HEK293T (cell line): ENCODE measurements around the gene PIEZO2.

Source experiments
- ARNT ChIP-seq: fragments of 450-650 bp; IDR thresholded peaks from 2 replicates; pipeline ENCODE4 v1.6.1; 2017; ENCODE audit warnings: mild to moderate bottlenecking
- BHLHE40 ChIP-seq: fragments of 450-650 bp; IDR thresholded peaks from 2 replicates; pipeline ENCODE4 v1.6.1; 2016; ENCODE audit warnings: mild to moderate bottlenecking, moderate library complexity, borderline replicate concordance
- CTBP1 ChIP-seq: fragments of 450-650 bp; IDR thresholded peaks from 2 replicates; pipeline ENCODE4 v1.6.1; 2016; ENCODE audit warnings: borderline replicate concordance
- FOXA1 ChIP-seq: fragments of 450-650 bp; IDR thresholded peaks from 2 replicates; pipeline ENCODE4 v1.6.1; 2016; ENCODE audit warnings: mild to moderate bottlenecking
- FOXK2 ChIP-seq: fragments of 450-650 bp; IDR thresholded peaks from 2 replicates; pipeline ENCODE4 v1.6.1; 2016; ENCODE audit warnings: mild to moderate bottlenecking
- HDGF ChIP-seq: fragments of 450-650 bp; IDR thresholded peaks from 2 replicates; pipeline ENCODE4 v1.6.1; 2017; ENCODE audit warnings: antibody characterized with exemption, borderline replicate concordance
- L3MBTL2 ChIP-seq: fragments of 450-650 bp; conservative IDR thresholded peaks from 2 replicates; pipeline ENCODE4 v1.6.1; 2016; ENCODE audit warnings: mild to moderate bottlenecking
- NFRKB ChIP-seq: fragments of 450-650 bp; IDR thresholded peaks from 2 replicates; pipeline ENCODE4 v1.6.1; 2016; ENCODE audit warnings: mild to moderate bottlenecking, moderate library complexity
- SP1 ChIP-seq: fragments of 450-650 bp; IDR thresholded peaks from 2 replicates; pipeline ENCODE4 v1.6.1; 2017
- TARDBP ChIP-seq: fragments of 450-650 bp; IDR thresholded peaks from 2 replicates; pipeline ENCODE4 v1.6.1; 2016
- ZNF384 ChIP-seq: fragments of 450-650 bp; IDR thresholded peaks from 2 replicates; pipeline ENCODE4 v1.6.1; 2016
- TF ChIP-seq, protein P1 (sequence below): fragments of 450-650 bp; IDR thresholded peaks from 2 replicates; pipeline ENCODE4 v1.6.1; 2016

GRCh38 chr18:10850216-10850615, 299.2 kb downstream of the PIEZO2 start:
- TF ChIP-seq, protein P1, sequence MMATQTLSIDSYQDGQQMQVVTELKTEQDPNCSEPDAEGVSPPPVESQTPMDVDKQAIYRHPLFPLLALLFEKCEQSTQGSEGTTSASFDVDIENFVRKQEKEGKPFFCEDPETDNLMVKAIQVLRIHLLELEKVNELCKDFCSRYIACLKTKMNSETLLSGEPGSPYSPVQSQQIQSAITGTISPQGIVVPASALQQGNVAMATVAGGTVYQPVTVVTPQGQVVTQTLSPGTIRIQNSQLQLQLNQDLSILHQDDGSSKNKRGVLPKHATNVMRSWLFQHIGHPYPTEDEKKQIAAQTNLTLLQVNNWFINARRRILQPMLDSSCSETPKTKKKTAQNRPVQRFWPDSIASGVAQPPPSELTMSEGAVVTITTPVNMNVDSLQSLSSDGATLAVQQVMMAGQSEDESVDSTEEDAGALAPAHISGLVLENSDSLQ: no peak
- TF ChIP-seq ZNF384: no peak
- no peak for TF ChIP-seq ARNT
- TF ChIP-seq NFRKB: no peak
- TF ChIP-seq FOXA1: no peak
- TF ChIP-seq L3MBTL2: no peak
- TF ChIP-seq TARDBP: no peak
- TF ChIP-seq BHLHE40: no peak
- TF ChIP-seq SP1: no peak
- TF ChIP-seq CTBP1: no peak
- no peak for TF ChIP-seq HDGF
- no peak for TF ChIP-seq FOXK2
